ENCODE data around the gene PLXNB3. TPM values are rescaled to one million over a fixed set of nuclear protein-coding genes. Genes with fewer than 3 reads are reported as not detected.
"Not testable (repeated sequence)": the region's sequence is repeated elsewhere in the genome, so short reads cannot be mapped to it uniquely, and the experiment has no call there.

The PLXNB3 gene
- total RNA-seq, 2 donors from 2014 or later = 40.8 to 52.2 TPM

GRCh38 chrX:153807976-153808375, 43.9 kb downstream of the PLXNB3 start:
- H3K27me3 ChIP-seq (replicated peaks; ENCODE audit: insufficient read depth) = no peaks in the 10 kb centered on the region
- no peak overlapping the region for H3K4me3 ChIP-seq
- ATAC-seq (ENCODE audit: insufficient number of reproducible peaks, low FRiP score, low read depth) (no peak), DNase-seq (ENCODE audit: low spot score) (no peak)
- TF ChIP-seq CTCF (IDR thresholded peaks at IDR 0.05) = no peak
- no peaks in the 10 kb centered on the region for H3K36me3 ChIP-seq
- H3K27ac ChIP-seq = no peak overlapping the region
- no peaks in the 10 kb centered on the region for H3K4me1 ChIP-seq (ENCODE audit: control insufficient read depth in 1 of 2, low read depth in 2 of 2)
- H3K9me3 ChIP-seq = no peaks in the 10 kb centered on the region

GRCh38 chrX:153812220-153812619, 48.2 kb downstream of the PLXNB3 start:
- ATAC-seq (ENCODE audit: insufficient number of reproducible peaks, low FRiP score, low read depth) = no peak
- no peaks in the 10 kb centered on the region for H3K9me3 ChIP-seq
- no peak overlapping the region for H3K27ac ChIP-seq
- TF ChIP-seq CTCF (IDR thresholded peaks at IDR 0.05) = no peak
- no peak overlapping the region for H3K4me3 ChIP-seq
- no peaks in the 10 kb centered on the region for H3K36me3 ChIP-seq
- no peak for DNase-seq (ENCODE audit: low spot score)
- no peaks in the 10 kb centered on the region for H3K4me1 ChIP-seq (ENCODE audit: control insufficient read depth in 1 of 2, low read depth in 2 of 2)
- H3K27me3 ChIP-seq (replicated peaks; ENCODE audit: insufficient read depth) = no peaks in the 10 kb centered on the region

GRCh38 chrX:153813161-153813560, 49.1 kb downstream of the PLXNB3 start:
- Histone ChIP-seq H3K36me3 (no peaks in the 10 kb centered on the region), H3K4me1 (ENCODE audit: control insufficient read depth in 1 of 2, low read depth in 2 of 2) (no peaks in the 10 kb centered on the region), H3K4me3 (no peak overlapping the region), H3K9me3 (no peaks in the 10 kb centered on the region), H3K27me3 (replicated peaks; ENCODE audit: insufficient read depth) (no peaks in the 10 kb centered on the region), H3K27ac (no peak overlapping the region)
- TF ChIP-seq CTCF (IDR thresholded peaks at IDR 0.05) = no peak
- ATAC-seq (ENCODE audit: insufficient number of reproducible peaks, low FRiP score, low read depth) (no peak), DNase-seq (ENCODE audit: low spot score) (no peak)

- H3K4me1 ChIP-seq (ENCODE audit: control insufficient read depth in 1 of 2, low read depth in 2 of 2) = peaks cover 0 to 3% of the 10 kb centered on the region in 2 donors
- H3K36me3 ChIP-seq = no peaks in the 10 kb centered on the region
- H3K9me3 ChIP-seq = no peaks in the 10 kb centered on the region
- H3K27ac ChIP-seq = no peak overlapping the region
- no peak for TF ChIP-seq CTCF (IDR thresholded peaks at IDR 0.05)
- no peak for DNase-seq (ENCODE audit: low spot score)
- ATAC-seq (ENCODE audit: insufficient number of reproducible peaks, low FRiP score, low read depth) = no peak
- no peaks in the 10 kb centered on the region for H3K27me3 ChIP-seq (replicated peaks; ENCODE audit: insufficient read depth)
- H3K4me3 ChIP-seq = no peak overlapping the region
Observed at GRCh38 chrX:153814591-153815315, 50.7 kb downstream of the PLXNB3 start.

- ATAC-seq (ENCODE audit: insufficient number of reproducible peaks, low FRiP score, low read depth) = no peak
- Histone ChIP-seq H3K27ac (no peak overlapping the region), H3K27me3 (replicated peaks; ENCODE audit: insufficient read depth) (no peaks in the 10 kb centered on the region), H3K9me3 (no peaks in the 10 kb centered on the region), H3K36me3 (no peaks in the 10 kb centered on the region), H3K4me3 (no peak overlapping the region), H3K4me1 (ENCODE audit: control insufficient read depth in 1 of 2, low read depth in 2 of 2) (peaks cover 0 to 3% of the 10 kb centered on the region in 2 donors)
- no peak for TF ChIP-seq CTCF (IDR thresholded peaks at IDR 0.05)
- DNase-seq (ENCODE audit: low spot score) = no peak
Observed at GRCh38 chrX:153816831-153817690, 53.0 kb downstream of the PLXNB3 start.

GRCh38 chrX:153818064-153818463, 54.0 kb downstream of the PLXNB3 start:
- not testable (repeated sequence) for H3K36me3 ChIP-seq; H3K27ac ChIP-seq; DNase-seq (ENCODE audit: low spot score); H3K9me3 ChIP-seq; ATAC-seq (ENCODE audit: insufficient number of reproducible peaks, low FRiP score, low read depth); H3K4me1 ChIP-seq (ENCODE audit: control insufficient read depth in 1 of 2, low read depth in 2 of 2); H3K4me3 ChIP-seq; H3K27me3 ChIP-seq (replicated peaks; ENCODE audit: insufficient read depth)
